LNCaP clone FGC (cell line): ENCODE results near the gene SIPA1L2.

ENCODE experiments used
- DNase-seq: peaks from one replicate; pipeline ENCODE4 v3.0.0-alpha.2; 2011; ENCODE audit warnings: low read depth
- H3K4me3 ChIP-seq: 2 replicates; pipeline ENCODE4 v1.5.1; 2011; ENCODE audit warnings: mild to moderate bottlenecking, low read depth, low read length, control low read depth
- CTCF ChIP-seq: IDR thresholded peaks from 2 replicates; pipeline ENCODE4 v1.5.1; 2012; ENCODE audit warnings: mild to moderate bottlenecking; ENCODE audit not compliant: control insufficient read depth, insufficient read depth; ENCODE audit errors: extremely low read depth

SIPA1L2 gene

GRCh38 chr1:232669981-232670747, 40.2 kb upstream of the SIPA1L2 start:
- DNase-seq = no peak
- H3K4me3 ChIP-seq = no peak overlapping the region
- TF ChIP-seq CTCF = no peak

- no peak for DNase-seq
- no peak for TF ChIP-seq CTCF
- no peak overlapping the region for H3K4me3 ChIP-seq
These were observed 37.8 kb upstream of the SIPA1L2 start for GRCh38 chr1:232667778-232668165.

GRCh38 chr1:232667094-232667777, 37.3 kb upstream of the SIPA1L2 start:
- no peak overlapping the region for H3K4me3 ChIP-seq
- TF ChIP-seq CTCF = no peak
- peak; percentile 72 for DNase-seq

GRCh38 chr1:232664844-232665777, 35.2 kb upstream of the SIPA1L2 start:
- H3K4me3 ChIP-seq = no peak overlapping the region
- peak; percentile 58 for DNase-seq
- no peak for TF ChIP-seq CTCF

GRCh38 chr1:232662910-232663309, 33.0 kb upstream of the SIPA1L2 start:
- TF ChIP-seq CTCF = no peak
- DNase-seq = no peak
- H3K4me3 ChIP-seq = no peak overlapping the region

GRCh38 chr1:232658386-232658785, 28.5 kb upstream of the SIPA1L2 start:
- H3K4me3 ChIP-seq = no peak overlapping the region
- no peak for TF ChIP-seq CTCF
- DNase-seq = no peak
